GM03348 (cell line): ENCODE measurements around the gene ZMYND11.
A peak's percentile ranks its signal among the peaks of the same experiment; 100 is the strongest.

ENCODE experiments used
- DNase-seq: peaks from one replicate; pipeline ENCODE4 v3.0.0; 2012; ENCODE audit warnings: low spot score

The ZMYND11 gene

GRCh38 chr10:191703-192518 lies 56.7 kb downstream of the ZMYND11 start:
- peak; percentile 61 for DNase-seq

GRCh38 chr10:194281-194680 lies 59.0 kb downstream of the ZMYND11 start:
- DNase-seq: no peak

- no peak for DNase-seq
Measured at GRCh38 chr10:200405-200804, 65.2 kb downstream of the ZMYND11 start.

GRCh38 chr10:201328-201771 lies 66.1 kb downstream of the ZMYND11 start:
- DNase-seq: peak; percentile 12

- no peak for DNase-seq
Measured at GRCh38 chr10:208616-209015, 73.4 kb downstream of the ZMYND11 start.

GRCh38 chr10:209357-209756 lies 74.1 kb downstream of the ZMYND11 start:
- DNase-seq: no peak

GRCh38 chr10:210297-210696 lies 75.0 kb downstream of the ZMYND11 start:
- DNase-seq: no peak

- DNase-seq: no peak
Measured at GRCh38 chr10:215444-215843, 80.2 kb downstream of the ZMYND11 start.

- DNase-seq: peak; percentile 42
Measured at GRCh38 chr10:218798-219197, 83.5 kb downstream of the ZMYND11 start.

GRCh38 chr10:219731-220472 lies 84.6 kb downstream of the ZMYND11 start:
- no peak for DNase-seq

- DNase-seq: no peak
Measured at GRCh38 chr10:224571-224970, 89.3 kb downstream of the ZMYND11 start.

GRCh38 chr10:226018-226417 lies 90.8 kb downstream of the ZMYND11 start:
- DNase-seq: no peak

GRCh38 chr10:227014-227413 lies 91.8 kb downstream of the ZMYND11 start:
- DNase-seq: peak; percentile 75

- DNase-seq: no peak
Measured at GRCh38 chr10:228366-228765, 93.1 kb downstream of the ZMYND11 start.

- DNase-seq: no peak
Measured at GRCh38 chr10:230758-231157, 95.5 kb downstream of the ZMYND11 start.

- DNase-seq: no peak
Measured at GRCh38 chr10:232061-232460, 96.8 kb downstream of the ZMYND11 start.

GRCh38 chr10:232878-233277 lies 97.6 kb downstream of the ZMYND11 start:
- no peak for DNase-seq

- no peak for DNase-seq
Measured at GRCh38 chr10:234708-235406, 99.6 kb downstream of the ZMYND11 start.

GRCh38 chr10:235915-236314 lies 100.7 kb downstream of the ZMYND11 start:
- DNase-seq: peak; percentile 33

- no peak for DNase-seq
Measured at GRCh38 chr10:239109-239508, 103.9 kb downstream of the ZMYND11 start.

GRCh38 chr10:241451-241850 lies 106.2 kb downstream of the ZMYND11 start:
- DNase-seq: peak; percentile 33

GRCh38 chr10:241966-242643 lies 106.8 kb downstream of the ZMYND11 start:
- DNase-seq: no peak
